ENCODE measurements around the gene PHACTR4.

PHACTR4 gene

DNA sequence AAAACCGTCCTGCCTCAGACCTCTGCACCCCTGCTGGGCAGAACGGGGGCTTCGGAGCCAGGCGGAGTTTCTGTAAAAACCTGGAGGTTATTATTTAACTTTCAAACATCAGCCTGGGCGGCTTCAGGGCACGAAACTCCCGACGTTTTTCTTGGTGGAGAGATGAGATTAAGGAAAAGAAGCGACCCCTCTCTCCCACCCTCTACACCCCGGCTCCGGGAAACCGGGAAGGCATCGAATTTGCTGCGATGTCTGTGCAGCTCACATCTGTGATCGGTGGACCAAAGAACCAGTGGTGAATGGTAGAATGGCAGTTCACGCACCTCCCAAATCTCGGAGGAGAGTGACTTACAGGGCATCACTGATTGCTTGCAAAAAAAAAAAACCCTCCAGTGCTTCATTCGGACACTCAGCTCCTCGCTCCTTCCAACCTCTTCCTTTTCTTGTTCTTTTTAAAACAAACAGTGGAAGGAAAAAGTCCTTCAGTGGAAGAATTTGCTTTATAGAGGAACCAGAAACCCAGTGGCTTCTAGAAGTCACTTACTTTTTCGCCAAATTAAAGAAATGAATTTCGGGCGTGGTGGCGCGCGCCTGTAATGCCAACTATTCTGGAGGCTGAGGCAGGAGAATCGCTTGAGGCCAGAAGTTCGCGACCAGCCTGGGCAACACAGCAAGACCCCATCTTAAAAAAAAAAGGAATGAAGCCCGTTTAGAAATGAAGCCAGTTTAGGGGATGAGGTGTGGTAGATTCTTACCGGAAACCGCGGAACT, 884 bp downstream of the PHACTR4 start (continued):
- TF ChIP-seq PRDM1 (tag by site-specific recombination; IDR thresholded peaks at IDR 0.05): 0 out of 2 replicates have a peak, but pooled peaks have one; percentile 9
- no peak for TF ChIP-seq REPIN1 (tag by site-specific recombination; IDR thresholded peaks at IDR 0.05; ENCODE audit: low read depth)
- TF ChIP-seq ZNF670 (tag by site-specific recombination; IDR thresholded peaks at IDR 0.05; ENCODE audit: low read depth): no peak
- TF ChIP-seq, protein P1, sequence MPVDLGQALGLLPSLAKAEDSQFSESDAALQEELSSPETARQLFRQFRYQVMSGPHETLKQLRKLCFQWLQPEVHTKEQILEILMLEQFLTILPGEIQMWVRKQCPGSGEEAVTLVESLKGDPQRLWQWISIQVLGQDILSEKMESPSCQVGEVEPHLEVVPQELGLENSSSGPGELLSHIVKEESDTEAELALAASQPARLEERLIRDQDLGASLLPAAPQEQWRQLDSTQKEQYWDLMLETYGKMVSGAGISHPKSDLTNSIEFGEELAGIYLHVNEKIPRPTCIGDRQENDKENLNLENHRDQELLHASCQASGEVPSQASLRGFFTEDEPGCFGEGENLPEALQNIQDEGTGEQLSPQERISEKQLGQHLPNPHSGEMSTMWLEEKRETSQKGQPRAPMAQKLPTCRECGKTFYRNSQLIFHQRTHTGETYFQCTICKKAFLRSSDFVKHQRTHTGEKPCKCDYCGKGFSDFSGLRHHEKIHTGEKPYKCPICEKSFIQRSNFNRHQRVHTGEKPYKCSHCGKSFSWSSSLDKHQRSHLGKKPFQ (tag by site-specific recombination; IDR thresholded peaks at IDR 0.05): no peak
- no peak for TF ChIP-seq SCRT2 (tag by site-specific recombination; IDR thresholded peaks at IDR 0.05)
- TF ChIP-seq, protein P2, sequence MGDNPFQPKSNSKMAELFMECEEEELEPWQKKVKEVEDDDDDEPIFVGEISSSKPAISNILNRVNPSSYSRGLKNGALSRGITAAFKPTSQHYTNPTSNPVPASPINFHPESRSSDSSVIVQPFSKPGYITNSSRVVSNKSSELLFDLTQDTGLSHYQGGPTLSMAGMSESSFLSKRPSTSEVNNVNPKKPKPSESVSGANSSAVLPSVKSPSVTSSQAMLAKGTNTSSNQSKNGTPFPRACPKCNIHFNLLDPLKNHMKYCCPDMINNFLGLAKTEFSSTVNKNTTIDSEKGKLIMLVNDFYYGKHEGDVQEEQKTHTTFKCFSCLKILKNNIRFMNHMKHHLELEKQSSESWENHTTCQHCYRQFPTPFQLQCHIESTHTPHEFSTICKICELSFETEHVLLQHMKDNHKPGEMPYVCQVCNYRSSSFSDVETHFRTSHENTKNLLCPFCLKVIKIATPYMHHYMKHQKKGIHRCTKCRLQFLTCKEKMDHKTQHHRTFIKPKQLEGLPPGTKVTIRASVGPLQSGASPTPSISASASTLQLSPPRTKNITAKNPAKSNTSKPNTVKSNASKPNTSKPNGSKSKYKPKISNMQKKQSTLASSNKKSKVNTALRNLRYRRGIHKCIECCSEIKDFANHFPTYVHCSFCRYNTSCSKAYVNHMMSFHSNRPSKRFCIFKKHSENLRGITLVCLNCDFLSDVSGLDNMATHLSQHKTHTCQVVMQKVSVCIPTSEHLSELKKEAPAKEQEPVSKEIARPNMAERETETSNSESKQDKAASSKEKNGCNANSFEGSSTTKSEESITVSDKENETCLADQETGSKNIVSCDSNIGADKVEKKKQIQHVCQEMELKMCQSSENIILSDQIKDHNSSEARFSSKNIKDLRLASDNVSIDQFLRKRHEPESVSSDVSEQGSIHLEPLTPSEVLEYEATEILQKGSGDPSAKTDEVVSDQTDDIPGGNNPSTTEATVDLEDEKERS (tag by site-specific recombination; IDR thresholded peaks at IDR 0.05): no peak
- TF ChIP-seq ZNF266 (tag by site-specific recombination; IDR thresholded peaks at IDR 0.05; ENCODE audit: low read depth): no peak
- TF ChIP-seq ZNF341 (tag by site-specific recombination; IDR thresholded peaks at IDR 0.05; ENCODE audit: low read depth): no peak
- no peak for TF ChIP-seq ZSCAN5A (tag by site-specific recombination; IDR thresholded peaks at IDR 0.05)
- TF ChIP-seq BCL6B (tag by site-specific recombination; IDR thresholded peaks at IDR 0.05): no peak
- no peak for TF ChIP-seq IKZF3 (tag by site-specific recombination; IDR thresholded peaks at IDR 0.05)
- 0 out of 2 replicates have a peak, but pooled peaks have one; percentile 4 for TF ChIP-seq PRDM4 (tag by site-specific recombination; IDR thresholded peaks at IDR 0.05)
- TF ChIP-seq ZNF37A (tag by site-specific recombination; IDR thresholded peaks at IDR 0.05): no peak
- no peak for TF ChIP-seq BCL11B (tag by site-specific recombination; IDR thresholded peaks at IDR 0.05; ENCODE audit: low read depth)
- TF ChIP-seq ZNF776 (tag by site-specific recombination; IDR thresholded peaks at IDR 0.05; ENCODE audit: borderline replicate concordance): no peak
- TF ChIP-seq ZNF629 (tag by site-specific recombination; IDR thresholded peaks at IDR 0.05): no peak
- TF ChIP-seq GLI2 (tag by site-specific recombination; IDR thresholded peaks at IDR 0.05; ENCODE audit: borderline replicate concordance, low read depth): no peak
- no peak for TF ChIP-seq ZNF174 (tag by site-specific recombination; IDR thresholded peaks at IDR 0.05)
- no peak for TF ChIP-seq ZNF157 (tag by site-specific recombination; IDR thresholded peaks at IDR 0.05)
- no peak for TF ChIP-seq ZNF76 (tag by site-specific recombination; IDR thresholded peaks at IDR 0.05; ENCODE audit: borderline replicate concordance, low read depth)
- no peak for TF ChIP-seq ZNF501 (tag by site-specific recombination; IDR thresholded peaks at IDR 0.05)

Data from HEK293 (cell line).